Hepatic stellate cell (primary cell): Measurements from ENCODE around the gene MMP17.
A peak's percentile ranks its signal among the peaks of the same experiment; 100 is the strongest.

ENCODE experiments used
- DNase-seq: peaks from one replicate; pipeline ENCODE4 v3.0.0; 2011; ENCODE audit warnings: low spot score

The MMP17 gene

DNA sequence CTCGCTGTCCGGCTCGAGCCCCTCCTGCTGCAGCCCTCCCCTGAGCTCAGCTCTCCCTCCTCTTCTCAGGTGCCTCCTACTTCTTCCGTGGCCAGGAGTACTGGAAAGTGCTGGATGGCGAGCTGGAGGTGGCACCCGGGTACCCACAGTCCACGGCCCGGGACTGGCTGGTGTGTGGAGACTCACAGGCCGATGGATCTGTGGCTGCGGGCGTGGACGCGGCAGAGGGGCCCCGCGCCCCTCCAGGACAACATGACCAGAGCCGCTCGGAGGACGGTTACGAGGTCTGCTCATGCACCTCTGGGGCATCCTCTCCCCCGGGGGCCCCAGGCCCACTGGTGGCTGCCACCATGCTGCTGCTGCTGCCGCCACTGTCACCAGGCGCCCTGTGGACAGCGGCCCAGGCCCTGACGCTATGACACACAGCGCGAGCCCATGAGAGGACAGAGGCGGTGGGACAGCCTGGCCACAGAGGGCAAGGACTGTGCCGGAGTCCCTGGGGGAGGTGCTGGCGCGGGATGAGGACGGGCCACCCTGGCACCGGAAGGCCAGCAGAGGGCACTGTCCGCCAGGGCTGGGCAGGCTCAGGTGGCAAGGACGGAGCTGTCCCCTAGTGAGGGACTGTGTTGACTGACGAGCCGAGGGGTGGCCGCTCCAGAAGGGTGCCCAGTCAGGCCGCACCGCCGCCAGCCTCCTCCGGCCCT lies 22.8 kb downstream of the MMP17 start:
- no peak for DNase-seq

DNA sequence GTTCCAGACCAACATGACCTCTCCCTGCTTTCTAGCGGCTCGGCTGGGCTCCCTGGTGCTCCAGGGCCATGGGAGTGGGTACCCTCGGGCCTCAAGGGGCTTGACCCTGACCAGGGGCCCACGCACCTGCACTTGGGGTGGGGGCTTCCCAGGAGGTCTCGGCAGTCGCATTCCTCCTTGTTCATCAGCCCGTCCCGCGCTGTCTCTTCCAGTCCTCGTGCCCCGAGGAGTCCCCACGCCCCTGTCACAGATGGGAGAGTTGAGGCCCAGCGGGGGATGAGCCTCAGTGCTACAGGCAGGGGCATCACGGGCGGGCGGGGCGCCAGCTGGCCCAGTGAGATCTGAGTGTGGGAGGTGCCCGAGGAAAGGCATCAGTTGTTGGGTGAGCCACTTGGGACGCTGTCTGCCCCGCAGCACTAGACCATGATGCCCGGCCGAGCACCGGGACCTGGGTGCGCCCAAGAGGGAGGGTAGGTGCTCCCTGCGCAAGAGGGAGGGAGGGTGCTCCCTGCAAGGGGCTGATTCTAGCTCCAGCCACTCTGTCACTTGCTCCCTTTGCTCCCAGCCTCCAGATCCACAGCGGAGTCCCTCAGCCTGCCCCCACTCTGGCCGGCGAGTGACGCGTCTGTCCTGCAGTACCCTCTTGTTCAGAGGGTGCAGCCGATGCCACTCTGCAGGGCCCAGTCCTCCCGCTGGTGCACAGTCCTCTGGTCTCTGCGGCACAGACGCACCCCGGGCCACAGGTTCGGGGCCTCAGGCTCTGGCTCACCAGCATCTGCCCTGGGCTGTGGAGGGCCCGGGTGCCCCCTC lies 23.8 kb downstream of the MMP17 start:
- no peak for DNase-seq

DNA sequence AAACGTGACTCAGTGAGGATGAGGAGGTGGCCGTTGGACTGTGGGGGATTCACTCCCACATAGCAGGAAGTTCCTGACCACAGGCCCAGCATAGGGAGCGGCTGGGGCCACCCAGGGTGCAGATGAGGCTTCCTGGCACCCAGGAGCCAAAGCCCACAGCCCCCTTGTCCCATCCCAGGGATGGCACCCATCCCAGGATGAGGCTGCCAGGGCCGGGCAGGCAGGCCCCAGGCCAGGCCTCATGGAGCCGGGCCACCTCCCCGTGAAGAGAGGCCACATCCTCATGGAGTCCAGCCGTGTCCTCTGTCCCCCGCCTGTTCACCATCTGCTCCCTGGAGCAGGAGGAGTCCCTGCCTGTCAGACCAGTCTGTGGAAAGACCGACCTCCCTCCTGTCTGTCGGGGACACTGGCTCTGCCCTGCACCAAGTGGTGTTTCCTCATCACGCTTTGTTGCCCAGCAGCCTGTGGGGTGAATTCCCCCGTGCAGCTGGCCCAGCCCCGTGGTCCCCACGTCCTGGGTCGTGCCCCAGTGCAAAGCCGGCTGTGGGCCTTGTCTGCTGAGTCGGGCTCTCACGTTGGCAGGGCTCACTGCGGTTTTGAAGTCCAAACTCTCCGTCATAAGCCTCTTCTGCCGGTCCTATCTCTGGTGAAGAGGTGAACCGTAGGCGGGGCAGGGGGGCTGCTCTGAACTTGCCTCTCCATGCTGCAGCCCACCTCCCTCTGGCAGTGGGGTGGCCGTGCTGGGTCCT lies 24.5 kb downstream of the MMP17 start:
- peak; percentile 51 for DNase-seq

DNA sequence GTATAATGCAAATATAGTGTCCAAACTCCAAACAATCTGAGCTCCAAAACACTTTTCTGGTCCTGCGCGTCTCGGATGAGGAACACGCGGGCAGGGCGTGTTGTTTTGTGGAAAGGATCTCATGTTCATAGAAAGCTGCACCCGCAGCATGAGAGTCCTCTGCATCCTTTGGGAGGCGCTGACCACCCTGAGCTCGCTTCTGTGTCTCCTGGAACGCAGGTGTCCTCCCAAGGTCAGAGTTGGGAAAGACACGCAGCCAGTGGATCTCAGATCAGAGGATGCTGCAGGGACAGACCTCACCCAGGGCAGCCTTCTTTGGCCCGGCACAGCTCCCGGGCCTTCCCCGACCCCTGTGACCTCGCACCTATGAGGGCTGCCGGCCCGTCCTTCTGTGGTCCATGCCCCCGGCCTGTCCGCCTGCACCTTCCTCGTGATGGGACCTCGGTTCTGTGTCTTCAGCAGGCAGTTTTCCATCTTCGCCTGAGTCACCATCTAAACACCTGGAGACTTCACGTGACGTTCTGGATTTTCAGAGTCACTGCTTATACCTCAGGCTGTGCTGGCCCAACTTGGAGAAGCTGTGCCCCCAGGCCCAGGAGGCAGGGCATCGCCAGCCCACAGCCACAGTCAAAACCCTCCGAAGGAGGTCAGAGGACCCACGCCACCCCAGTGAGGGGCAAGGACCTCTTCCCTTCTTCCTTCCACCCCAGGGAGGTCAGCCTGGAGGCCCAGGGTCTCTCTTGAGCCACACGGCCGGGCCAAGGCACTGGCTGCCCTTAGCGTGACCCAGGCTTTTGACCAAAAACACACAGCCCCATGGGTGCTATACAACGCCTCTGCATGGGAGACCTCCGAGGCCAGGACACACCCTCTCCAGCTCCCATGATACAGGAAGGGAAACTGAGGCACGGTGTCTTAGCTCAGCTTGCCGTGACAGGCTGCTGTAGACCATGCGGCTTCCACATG lies 25.9 kb downstream of the MMP17 start:
- DNase-seq = no peak

DNA sequence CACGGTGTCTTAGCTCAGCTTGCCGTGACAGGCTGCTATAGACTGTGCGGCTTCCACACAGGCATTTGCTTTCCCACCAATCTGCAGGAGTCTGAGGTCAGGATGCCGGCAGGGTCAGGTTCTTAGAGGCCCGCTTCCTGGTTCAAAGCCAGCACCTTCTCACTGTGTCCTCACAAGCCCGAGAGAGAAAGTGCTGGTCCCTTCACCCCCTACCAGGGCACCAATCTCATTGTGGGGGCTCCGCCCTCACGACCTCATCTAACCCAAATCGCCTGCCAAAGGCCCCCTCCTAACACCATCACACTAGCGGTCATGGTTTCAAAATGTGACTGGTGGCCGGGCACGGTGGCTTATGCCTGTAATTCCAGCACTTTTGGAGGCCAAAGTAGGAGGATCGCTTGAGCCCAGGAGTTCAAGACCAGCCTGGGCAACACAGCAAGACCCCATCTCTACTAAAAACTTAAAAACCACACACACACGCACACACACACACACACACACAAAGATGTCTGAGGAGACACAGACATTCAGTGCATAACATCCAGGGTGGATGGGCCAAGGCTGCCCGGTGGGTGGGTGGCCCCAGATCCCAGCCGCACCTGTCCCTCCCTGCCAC lies 26.8 kb downstream of the MMP17 start:
- no peak for DNase-seq

DNA sequence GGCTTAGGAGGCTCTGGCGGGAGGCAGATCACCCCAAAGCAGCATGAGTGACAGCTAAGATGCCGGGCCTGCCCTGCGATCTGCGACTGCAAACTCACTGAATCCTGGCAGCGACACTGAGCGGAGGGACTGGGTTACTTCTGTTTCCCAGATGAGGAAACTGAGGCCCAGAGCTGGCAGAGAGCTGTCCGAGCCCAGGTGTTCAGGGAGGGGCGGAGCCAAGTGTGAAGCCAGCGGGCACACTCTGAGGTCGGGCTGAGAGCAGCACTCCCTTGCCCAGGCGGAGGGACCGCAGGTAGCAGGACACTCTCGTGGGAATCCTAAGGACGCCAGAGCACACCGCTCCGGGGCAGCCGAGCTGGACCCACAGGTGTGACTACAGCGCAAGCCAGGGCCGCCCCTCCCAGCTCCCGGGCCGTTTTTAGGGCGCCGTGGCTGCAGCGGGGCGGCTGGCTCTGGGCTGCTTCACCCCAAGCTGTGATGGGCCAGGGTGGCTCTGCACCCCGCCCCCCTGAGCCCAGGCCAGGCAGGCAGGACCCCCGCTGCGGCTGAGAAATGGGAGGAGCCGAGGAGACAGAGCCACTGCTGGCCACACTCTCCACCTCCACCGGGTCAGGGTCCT lies 27.4 kb downstream of the MMP17 start:
- DNase-seq = no peak

DNA sequence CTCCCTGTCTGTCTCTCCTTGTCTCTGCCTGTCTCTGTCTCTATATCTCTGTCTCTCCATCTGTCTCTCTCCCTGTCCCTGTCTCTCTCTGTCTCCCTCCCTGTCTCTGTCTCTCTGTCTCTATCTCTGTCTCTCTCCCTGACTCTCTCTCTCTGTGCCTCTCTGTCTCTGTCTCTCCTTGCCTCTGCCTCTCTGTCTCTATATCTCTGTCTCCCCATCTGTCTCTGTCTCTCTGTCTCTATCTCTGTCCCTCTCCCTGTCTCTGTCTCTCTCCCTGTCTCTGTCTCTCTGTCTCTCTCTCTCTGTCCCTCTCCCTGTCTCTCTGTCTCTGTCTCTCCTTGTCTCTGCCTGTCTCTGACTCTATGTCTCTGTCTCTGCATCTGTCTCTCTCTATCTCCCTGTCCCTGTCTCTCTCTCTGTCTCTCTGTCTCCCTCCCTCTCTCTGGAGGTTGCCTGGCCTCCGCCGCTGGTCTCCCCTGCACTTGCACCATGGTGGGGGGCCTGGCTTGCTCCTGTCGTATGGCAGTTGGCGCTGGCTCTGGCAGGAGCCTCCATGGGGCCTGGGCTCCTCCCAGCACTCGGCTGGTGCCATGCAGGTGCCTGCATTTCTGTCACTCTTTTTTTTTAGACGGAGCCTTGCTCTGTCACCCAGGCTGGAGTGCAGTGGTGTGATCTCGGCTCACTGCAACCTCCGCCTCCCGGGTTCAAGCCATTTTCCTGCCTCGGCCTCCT lies 28.3 kb downstream of the MMP17 start:
- no peak for DNase-seq

DNA sequence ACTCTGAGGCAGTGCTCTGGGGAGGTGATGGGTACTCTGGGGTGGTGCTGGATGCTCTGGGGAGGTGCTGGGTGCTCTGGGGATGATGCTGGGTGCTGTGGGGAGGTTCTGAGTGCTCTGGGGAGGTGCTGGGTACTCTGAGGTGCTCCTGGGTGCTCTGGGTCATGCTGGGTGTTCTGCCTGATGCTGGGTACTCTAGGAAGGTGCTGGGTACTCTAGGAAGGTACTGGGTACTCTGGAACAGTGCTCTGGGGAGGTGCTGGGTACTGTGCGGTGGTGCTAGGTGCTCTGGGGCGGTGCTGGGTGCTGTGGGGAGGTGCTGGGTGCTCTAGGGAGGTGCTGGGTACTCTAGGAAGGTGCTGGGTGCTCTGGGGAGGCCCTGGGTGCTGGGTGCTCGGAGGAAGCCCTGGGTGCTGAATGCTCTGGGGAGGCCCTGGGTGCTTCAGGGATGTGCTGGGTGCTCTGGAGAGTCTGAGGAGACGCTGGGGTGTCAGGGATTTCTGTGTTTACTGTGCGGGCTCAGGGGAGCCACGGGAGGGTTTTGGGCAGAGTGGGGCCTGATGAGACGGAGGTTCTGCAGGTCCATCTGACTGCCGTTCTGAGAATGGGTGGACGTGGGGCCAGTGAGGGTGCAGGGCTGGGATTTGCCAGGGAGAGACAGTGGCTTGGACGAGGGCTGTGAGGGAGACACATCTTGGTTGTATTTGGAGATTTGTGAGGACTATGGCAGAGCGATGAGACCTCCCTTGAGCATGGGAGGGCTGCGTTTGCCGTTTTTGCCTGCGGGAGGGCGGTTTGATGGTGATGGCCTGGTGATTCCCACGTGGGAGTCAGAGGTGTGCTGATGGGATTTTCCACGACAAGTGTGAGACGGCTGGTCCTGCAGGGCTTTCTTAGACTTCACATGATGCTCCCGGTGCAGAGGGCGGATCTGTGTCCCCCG lies 30.0 kb downstream of the MMP17 start:
- DNase-seq = no peak

DNA sequence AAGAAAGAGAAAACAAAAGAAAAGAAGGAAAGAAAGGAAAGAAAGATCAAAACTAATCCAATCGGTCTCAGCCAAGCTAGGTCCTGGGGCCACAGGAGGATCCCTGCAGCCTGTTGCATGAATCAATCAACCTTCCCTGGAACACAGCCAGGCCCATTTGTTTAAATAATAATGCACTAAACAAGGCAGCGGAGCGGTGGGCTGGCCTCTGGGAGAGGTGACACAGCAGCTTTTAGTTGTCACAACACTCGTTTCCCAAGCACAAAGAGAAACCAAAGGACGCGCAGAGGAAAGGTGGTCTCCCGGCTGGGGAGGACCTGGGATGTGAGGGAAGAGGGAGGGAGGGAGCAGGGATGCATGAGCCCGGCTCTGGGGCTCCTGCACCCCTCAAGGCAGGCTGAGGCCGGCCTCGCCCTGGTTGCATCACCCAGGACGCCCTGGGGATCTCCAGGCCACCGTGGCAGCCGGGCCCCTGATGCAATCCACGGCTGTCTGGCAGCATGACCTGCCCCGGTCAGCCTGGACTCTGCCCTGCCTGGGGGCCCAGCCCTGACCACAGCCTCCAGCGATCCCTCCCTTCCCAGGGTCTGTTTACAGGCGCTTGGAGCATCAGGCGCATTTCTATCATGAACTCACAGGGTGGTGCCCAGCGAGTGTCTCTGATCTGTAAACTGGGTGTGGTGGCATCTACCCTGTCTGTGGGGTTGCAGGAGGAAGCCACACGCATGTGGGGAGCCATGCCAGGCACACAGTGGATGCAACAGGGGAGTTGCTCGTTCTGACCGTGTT lies 32.5 kb downstream of the MMP17 start:
- DNase-seq = peak; percentile 84

DNA sequence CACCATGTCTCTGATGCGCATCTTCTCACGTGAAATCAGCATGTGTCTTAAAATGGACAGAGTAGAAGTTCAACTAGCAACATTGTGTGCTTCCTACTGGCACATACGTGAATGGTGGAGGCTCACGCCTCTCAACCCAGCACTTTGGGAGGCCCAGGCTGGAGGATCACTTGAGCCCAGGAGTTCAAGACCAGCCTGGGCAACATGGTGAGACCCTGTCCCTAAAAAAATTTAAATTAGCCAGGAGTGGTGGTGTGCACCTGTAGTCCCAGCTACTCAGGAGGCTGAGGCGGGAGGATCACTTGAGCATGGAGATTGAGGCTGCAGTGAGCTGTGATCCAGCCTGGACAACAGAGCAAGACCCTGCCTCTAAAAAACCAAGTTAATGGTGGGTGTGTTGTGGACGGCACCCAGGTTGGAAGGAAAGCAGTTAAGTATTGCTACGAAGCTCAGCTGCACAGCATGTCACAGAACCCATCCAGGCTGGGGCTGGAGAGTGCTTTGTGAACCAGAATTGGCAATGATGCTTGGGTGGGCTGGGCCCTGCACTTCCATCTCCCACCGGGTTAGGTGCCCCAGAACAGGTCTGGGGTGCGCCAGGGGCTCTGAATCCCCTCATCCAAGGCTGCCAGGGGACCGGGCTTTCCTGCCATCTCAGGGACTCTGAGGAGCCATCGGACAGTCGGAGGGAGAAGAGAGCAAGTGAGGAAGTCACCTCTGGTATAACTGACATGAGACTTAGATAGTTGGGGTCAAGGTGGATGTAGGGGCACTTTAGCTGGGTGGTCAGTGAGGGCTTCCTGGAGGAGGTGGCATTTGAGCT lies 33.3 kb downstream of the MMP17 start:
- no peak for DNase-seq

DNA sequence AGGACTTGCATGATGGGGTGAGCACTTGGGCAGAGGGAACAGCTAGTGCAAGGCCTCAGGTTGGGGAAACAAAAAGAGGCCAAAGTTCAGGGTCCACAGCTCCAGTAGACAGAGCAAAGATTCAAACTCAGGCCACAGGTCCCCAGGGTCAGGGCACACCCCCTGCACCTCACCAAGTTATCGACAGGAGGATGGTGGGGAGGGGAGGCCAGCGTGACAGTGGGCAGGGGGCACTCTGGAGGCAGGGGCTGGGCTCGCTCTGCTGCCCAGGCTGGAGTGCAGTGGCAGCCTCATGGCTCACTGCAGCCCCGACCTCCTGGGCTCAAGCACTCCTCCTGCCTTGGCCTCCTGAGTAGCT lies 33.9 kb downstream of the MMP17 start:
- DNase-seq = no peak

DNA sequence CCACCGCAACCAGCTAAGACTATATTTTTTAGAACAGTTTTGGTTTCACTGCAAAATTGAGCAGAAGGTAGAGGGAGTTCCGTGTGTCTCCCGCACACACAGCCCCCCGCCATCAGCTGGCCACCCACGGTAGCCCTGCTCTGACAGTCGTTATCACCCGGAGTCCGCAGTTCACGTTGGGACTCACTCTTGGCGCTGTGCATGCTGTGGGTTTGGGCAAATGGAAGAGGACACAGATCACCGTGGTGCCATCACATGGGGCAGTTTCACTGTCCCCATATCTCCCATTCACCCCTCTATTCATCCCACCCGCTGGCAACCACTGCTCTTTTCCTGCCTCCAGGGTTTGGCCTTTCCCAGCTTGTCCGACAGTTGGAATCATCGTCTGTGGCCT lies 34.4 kb downstream of the MMP17 start:
- DNase-seq = no peak

DNA sequence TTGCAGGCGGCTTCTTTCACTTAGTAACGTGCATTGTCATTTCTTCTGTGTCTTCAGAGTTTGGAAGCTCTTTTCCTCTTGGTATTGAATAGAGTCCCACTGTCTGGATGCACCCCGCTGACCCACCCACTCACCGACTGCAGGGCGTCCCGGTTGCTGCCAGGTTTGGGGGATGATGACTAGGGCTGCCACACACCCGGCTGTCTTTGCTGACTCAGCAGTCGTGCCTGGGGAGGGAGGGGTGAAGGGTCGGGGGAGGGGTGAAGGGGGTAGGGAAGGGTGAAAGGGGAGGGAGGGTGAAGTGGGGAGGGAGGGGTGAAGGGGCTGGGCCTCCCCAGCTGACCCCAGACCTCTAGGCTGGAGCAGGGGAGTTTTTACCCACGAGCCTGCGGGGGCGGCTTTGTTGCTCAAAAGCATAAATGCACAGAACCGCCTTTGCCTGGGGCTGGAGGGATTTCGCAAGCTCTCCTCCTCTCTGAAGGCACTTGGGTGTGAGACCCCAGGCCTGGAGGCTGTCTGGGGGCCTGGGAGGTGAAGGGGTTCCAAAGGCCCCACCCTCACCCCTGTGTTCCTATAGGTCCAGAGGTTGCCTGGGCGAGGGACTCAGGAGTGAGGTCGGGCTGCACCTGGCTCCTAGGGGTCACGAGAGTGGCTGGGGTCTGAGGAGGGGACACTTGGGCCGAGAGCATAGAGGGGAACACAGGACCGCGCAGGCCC lies 35.0 kb downstream of the MMP17 start:
- no peak for DNase-seq

DNA sequence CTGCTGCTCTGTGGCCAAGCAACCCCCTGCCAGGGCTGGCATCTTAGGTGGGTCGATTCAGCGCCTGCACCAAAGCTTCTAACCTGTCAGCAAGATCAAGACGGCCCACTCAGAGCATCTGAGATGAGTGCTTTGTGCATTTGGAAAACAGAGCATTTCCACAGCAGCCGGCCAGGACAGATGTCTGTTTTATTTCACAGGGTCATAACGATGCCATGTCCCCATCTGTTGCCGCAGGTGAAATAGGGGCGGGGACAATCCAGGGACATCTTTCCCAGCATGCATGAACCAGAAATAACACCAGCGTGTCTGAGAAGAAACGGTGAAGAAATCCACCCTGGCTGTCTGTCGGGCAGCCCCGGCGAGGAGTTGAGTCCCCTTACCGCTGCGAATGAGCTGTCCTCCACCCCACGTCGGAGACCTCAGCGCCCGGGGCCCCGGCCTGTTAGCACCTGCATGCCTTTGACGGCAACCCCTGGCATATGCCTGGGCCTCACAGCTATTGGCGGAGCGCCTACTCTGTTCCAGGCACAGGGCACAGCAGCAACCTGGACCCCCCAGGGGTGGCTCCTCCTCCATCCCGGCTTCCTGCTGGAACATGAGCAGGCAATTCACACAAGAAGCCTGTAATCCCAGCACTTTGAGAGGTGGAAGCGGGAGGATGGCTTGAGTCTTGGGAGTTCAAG lies 35.7 kb downstream of the MMP17 start:
- no peak for DNase-seq

DNA sequence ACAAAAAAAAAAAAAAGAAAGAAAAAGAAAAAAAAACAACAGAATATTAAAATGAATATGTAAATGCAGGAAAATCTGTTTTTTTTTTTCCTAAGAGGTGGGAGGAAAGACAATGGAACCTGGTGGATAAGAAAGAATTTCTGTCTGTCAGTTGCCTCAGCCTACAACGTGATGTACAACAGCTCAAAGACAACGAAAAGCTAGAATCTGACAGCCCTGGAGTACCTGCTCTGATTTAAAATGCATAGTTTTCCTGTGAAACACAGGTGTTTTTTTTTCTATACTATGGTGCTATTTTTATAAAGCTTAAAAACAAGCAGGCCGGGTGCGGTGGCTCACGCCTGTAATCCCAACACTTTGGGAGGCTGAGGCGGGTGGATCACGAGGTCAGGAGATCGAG lies 36.3 kb downstream of the MMP17 start:
- DNase-seq = no peak
